Activated CD4-positive, alpha-beta T cell treated with anti-CD3 and anti-CD28 coated beads for 1 hour (primary cell): ENCODE data around the gene MAGED1.

Source experiments
- DNase-seq: peaks from one replicate; pipeline ENCODE4 v3.0.0-alpha.2; 2020

MAGED1 gene

GRCh38 chrX:51892921-51893745 is at the start of gene MAGED1:
TSS of gene MAGED1 (plus strand) at chrX:51893623. CDS start at chrX:51894305, 682 bp downstream.
- peak; percentile 54 for DNase-seq

DNA sequence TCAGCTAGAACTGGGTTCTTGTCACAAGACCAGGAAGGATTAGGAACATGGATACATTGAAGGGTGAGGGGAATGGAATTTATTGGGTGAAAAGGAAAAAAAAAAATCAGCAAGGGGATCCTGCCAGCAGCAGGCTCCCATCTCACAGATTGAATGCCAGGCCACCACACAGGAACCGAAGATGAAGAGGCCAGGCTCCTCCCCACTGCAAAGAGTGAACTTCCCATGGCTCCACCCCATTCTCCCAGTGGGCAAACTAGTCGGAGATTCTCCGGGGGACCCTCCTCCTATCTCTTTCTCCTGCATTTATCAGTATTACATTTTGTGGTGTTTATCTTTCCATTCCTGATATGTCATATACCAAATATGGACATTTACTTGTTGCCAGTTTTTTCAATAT is 46.0 kb upstream of the MAGED1 start:
- no peak for DNase-seq

DNA sequence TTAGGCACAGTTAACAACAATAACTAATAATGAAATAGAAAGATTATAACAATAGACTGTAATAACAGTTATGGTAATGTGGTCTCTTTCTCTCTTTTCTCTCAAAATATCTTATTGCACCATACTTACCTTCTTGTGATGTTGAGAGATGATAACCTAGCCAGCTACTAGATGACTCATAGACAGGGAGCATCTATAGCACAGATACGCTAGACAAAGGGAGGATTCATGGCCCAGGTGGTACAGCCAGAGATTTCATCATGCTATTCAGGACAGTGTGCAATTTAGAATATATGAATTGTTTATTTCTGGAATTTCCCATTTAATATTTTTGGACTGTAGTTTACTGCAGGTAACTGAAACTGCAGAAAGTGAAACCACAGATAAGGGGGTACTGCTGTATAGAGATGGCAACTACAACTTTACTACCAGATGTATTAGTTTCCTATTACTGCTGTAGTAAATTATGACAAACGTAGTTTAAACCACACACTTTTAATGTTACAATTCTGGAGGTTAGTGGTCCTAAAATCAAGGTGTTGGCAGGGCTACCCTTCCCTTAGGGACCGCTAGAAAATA is 41.8 kb upstream of the MAGED1 start:
- DNase-seq, result no peak

DNA sequence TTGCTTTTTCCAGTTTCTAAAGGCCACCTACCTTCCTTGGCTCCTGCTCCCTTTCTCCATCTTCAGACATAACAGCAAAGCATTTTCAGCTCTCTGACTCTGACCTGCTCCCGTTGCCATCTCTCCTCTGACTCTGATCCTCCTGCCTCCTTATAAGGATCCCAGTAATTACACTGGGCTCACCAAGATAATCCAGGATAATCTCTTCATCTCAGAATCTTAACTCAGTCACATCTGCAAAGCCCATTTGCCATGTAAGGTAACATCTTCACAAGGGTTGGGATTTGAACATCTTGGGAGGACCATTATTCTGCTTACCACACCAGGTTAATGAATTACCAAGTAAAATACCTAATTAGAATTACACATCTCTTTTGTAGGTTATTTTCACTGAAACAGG is 41.3 kb upstream of the MAGED1 start:
- DNase-seq, result no peak

DNA sequence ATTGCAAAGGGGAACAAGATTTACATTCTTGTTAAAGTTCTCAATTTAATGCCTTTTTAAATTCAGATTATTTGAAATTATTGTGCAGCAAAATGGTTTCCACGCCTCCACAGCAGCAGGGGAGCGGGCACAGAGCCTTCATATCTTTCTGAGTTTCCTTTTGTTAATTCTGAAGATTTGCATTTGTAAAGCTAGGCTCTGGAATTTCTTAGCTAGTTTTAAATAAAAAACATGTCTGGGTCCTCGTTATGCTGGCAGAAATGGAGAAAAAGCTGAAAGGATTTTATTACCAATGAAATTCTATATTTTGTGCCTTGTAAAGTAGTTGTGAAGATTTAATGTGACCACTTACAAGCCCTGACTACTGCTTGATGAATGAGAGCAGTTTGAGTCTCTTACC is 40.8 kb upstream of the MAGED1 start:
- DNase-seq, result no peak

DNA sequence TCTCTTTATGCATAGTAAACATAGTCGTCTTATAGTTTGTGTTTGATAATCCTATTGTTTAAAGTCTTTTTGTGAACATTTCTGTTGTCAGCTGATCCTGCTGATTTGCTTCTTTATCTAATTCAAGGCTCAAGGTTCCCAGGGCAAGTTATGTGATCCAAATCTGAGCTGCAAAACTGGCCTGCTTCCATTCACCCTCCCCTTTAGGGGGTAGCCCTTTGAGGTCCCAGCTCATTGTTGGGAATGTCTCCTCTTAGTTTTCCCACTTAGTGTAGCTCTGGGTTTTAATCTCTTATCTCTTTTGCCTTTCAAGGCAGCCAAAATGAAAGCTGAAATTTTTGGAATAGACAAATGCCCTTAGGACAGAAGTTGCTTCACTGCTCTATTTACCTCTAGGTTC is 40.2 kb upstream of the MAGED1 start:
- DNase-seq, result no peak

DNA sequence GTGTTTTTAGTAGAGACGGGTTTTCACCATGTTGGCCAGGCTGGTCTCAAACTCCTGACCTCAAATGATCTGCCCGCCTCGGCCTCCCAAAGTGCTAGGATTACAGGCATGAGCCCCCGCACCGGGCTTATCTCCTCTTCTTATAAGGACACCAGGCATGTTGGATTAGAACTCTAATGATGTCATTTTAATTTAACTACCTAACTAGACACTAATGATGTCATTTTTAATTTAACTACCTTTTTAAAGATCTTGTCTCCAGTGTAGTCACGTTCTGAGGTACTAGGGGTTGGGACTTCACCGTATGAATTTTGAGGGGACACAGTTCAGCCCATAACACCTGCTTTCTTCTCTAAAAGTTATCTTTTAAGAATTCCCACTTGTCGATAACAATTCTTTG is 37.7 kb upstream of the MAGED1 start:
- DNase-seq, result no peak

DNA sequence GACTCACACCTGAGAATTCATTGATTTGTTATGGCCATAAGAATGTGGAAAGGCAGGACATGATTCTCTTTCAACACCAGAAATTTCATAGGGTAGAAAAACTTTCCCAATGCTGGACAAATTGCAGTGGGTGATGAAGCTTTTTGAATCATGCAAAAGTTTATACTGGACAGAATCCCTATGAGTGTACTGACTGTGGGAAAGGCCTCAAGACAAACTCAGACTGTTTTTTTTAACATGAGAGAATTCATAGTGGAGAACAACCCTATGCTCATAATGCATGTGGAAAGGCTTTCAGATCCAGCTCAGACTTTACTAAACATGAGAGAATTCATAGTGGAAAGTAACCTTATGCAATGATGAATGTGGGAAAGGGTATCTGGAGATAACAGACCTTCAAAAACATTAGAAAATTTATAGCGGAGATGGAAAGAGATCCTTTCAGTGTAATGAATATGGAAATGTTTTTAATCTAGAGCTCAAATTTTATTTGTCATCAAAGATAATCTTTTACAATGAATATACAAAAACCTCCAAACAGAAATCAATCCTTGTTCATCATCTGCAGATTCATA is 36.2 kb upstream of the MAGED1 start:
- DNase-seq, result no peak

DNA sequence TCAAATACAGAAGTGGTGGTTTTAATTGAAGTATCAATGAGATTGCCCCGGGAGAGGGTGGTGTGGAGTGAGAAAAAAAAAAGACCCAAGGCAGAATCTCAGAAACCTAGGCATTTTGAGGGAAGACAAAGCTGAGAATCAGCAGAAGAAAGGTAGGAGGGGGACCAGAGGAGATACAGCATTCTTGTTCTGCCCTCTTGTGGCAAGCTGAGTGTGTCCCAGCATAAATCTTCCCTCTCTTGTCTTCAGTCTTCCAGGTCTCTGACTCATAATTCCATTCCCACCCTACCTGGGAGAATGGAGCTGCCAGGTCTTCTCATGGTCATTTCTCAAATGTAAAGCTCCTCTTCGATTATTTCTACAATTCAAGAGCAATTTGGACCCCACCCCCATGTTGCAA is 32.7 kb upstream of the MAGED1 start:
- no peak for DNase-seq

- no peak for DNase-seq
These were observed 30.5 kb upstream of the MAGED1 start for GRCh38 chrX:51862920-51863319.

DNA sequence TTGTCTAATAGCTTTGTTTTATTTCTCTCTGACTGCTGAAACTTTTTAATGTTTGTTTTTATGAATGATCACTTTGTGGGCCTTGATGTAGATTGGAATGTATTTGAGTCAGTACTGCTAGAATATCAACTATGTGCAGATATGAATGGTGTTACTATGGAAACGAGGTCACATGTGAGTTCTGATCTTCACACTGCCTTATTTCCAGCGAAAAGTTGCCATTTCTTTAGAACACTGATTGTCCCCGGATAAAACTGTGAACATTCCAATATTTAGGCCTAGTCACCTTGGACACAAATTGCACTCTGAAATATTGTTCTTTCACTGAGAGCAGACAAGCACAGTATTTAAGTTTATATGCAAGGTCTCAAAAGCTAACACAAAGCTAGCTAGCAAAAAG is 27.2 kb upstream of the MAGED1 start:
- DNase-seq, result no peak

DNA sequence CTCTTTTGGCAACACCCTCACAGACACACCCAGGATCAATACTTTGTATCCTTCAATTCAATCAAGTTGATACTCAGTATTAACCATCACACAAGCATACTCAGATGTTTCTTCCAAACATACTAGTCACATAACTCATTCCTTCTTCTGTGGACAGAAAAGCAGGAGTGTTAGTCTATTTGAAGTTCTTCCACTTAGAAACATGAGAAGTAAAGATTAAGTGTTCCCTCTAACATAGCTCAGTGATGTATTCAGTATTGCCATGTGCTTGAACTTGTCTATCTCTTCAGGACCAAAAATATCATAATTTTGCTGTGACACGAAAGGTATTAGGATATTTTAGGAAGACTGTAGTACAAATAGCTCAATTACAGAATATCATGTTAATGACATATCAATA is 25.8 kb upstream of the MAGED1 start:
- no peak for DNase-seq

- DNase-seq, result no peak
These were observed 23.1 kb upstream of the MAGED1 start for GRCh38 chrX:51870354-51870753.

- no peak for DNase-seq
These were observed 19.3 kb upstream of the MAGED1 start for GRCh38 chrX:51874123-51874522.

DNA sequence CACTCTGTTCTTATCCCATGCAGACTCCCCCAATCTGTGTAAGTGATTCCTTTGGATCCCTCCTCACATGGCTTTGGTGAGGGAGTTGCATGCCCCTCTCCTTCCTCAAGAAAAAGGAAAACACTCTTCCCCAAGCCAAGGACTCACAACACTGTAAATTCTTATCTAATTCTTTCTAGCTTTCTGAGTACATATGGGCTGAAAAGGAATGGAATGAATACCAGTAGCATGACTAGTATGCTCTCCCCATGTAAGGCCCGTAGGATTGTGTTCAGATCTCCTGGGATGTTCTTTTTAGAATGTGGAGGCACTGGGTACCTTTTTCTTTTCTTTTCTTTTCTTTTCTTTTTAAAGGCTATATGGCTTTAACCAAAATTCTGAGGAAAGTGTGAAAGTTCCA is 17.0 kb upstream of the MAGED1 start:
- no peak for DNase-seq

DNA sequence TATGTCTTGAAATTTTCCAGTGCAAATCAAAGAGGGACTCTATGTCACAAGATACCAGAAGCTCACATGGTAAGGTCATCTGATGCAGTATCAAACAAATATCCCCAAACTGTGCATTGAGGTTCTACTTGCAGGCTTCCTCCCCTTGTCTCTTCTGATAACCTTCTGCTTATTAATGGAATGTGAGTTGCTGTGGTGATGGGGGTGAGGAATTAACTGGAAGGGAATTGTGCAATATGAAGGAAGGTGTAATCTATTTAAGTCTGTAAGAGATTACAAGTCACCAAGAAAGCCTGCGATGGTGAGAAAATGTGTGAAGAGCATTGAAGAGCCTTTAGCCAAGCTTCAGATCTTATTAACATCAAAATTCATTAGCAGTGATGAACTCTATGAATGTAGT is 15.4 kb upstream of the MAGED1 start:
- no peak for DNase-seq

DNA sequence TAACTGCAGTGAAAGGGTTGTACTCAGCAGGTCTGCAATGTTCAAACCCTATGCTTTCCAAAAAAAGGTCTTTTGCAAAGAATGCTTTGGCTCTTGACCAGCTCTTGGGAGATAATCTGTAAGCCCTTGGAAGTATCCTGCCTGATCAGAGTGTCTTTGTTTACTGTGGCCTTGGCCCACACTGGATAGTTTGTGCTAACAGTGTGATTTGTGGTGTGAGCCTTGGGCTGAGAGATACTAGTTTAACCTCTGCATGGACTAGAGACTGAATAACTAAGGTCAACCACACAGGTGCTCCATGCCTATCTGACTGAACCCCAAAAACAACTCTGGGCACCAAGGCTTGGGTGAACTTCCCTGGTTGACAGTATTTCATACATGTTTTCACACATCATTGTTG is 3.6 kb upstream of the MAGED1 start:
- no peak for DNase-seq

GRCh38 chrX:51891245-51891644 is 2.2 kb upstream of the MAGED1 start:
- no peak for DNase-seq

DNA sequence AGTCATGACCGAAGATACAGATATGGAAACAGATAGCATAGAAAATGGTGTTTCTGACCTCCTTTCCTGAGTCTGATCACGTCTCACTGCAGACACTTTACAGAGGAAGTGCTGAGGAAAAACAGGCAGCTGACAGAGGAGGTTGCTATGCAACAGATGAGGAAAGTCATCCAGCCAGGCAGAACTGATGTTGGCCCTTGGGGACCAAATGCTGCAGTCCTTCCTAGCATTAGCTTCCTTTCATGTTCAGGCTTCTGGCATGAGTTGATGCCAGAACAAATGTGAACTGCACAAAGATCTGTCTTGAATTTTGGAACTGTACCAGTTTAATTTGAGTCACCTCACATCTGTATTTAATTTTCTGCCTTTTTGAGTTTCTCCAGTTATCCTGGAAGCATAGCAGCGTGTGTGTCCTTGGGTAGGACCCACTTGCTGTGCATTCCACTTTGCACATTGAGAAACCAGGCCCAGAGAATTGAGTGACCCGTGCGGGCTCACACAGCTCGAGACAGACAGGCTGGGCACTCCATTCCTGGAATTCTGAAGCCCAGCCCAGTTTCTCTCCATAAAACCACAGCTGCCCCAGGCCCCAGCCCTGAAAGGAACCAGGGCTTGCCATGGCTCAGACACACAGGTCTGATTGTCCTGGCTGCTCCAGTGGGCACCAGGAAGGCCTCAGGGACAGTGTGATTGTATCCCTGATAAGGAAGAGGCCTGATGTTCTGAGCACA is 1.4 kb upstream of the MAGED1 start:
- no peak for DNase-seq

GRCh38 chrX:51893931-51894696 is 691 bp downstream of the MAGED1 start:
- DNase-seq, result no peak

- DNase-seq, result no peak
These were observed 1.4 kb downstream of the MAGED1 start for GRCh38 chrX:51894697-51895336.

DNA sequence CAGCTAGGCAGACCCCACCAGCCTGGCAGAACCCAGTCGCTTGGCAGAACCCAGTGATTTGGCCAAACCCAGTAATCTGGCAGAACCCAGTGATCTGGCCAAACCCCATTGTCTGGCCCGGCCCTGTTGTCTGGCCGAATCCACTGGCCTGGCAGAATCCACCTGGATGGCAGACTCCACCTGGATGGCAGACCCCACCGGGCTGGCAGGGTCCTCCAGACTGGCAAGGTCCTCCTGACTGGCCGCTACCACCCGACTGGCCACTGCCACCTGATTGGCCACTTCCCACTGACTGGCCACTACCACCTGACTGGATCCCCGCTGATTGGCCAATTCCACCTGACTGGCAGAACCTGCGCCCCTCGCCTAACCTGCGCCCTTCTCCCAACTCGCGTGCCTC is 3.2 kb downstream of the MAGED1 start:
- DNase-seq, result no peak

GRCh38 chrX:51899741-51900140 is 6.3 kb downstream of the MAGED1 start:
- no peak for DNase-seq
